NCI-H748 treated with DMSO at 0.1 percent for 48 hours (cell line): Measurements from ENCODE around the gene PCDHGB6.
"Not testable (repeated sequence)": the region's sequence is repeated elsewhere in the genome, so short reads cannot be mapped to it uniquely, and the experiment has no call there.

Experiments
- DNase-seq: peaks from one replicate; lab custom pipeline; 2025; lab: John Stamatoyannopoulos, UW

The PCDHGB6 gene

GRCh38 chr5:141388661-141389060, 19.2 kb upstream of the PCDHGB6 start:
- DNase-seq, result no peak

- DNase-seq, result no peak
These were observed 18.4 kb upstream of the PCDHGB6 start for GRCh38 chr5:141389153-141390042.

- no peak for DNase-seq
These were observed 15.2 kb upstream of the PCDHGB6 start, which contains the start of gene PCDHGA8 for GRCh38 chr5:141392429-141393198. PCDHGA8 (plus strand) TSS chr5:141392633; CDS start chr5:141392814, 181 bp downstream.

GRCh38 chr5:141393267-141393666, 14.6 kb upstream of the PCDHGB6 start:
- no peak for DNase-seq

- DNase-seq, result not testable (repeated sequence)
These were observed 13.2 kb upstream of the PCDHGB6 start for GRCh38 chr5:141394401-141395187.

GRCh38 chr5:141397756-141398551, 9.9 kb upstream of the PCDHGB6 start, which contains the start of gene PCDHGB5:
PCDHGB5 (plus strand) TSS chr5:141397947; CDS start chr5:141398128, 181 bp downstream.
- peak; percentile 50 for DNase-seq

GRCh38 chr5:141398608-141399007, 9.2 kb upstream of the PCDHGB6 start:
- DNase-seq, result no peak

GRCh38 chr5:141399555-141400258, 8.1 kb upstream of the PCDHGB6 start:
- DNase-seq, result no peak

- DNase-seq, result no peak
These were observed 5.1 kb upstream of the PCDHGB6 start, which contains the start of gene PCDHGA9 for GRCh38 chr5:141402553-141403243. PCDHGA9 (plus strand) TSS chr5:141402778; CDS start chr5:141402953, 175 bp downstream.

- no peak for DNase-seq
These were observed 4.4 kb upstream of the PCDHGB6 start for GRCh38 chr5:141403387-141403786.

- no peak for DNase-seq
These were observed 1.9 kb downstream of the PCDHGB6 start for GRCh38 chr5:141409598-141410306.

- no peak for DNase-seq
These were observed 3.8 kb downstream of the PCDHGB6 start for GRCh38 chr5:141411575-141411974.

- peak; percentile 65 for DNase-seq
These were observed 5.2 kb downstream of the PCDHGB6 start, which contains the start of gene PCDHGA10 for GRCh38 chr5:141412854-141413539. PCDHGA10 (plus strand) TSS chr5:141412987; CDS start chr5:141413176, 189 bp downstream.

- peak; percentile 7 for DNase-seq
These were observed 5.8 kb downstream of the PCDHGB6 start for GRCh38 chr5:141413540-141414069.

- DNase-seq, result not testable (repeated sequence)
These were observed 6.9 kb downstream of the PCDHGB6 start for GRCh38 chr5:141414548-141415274.

- DNase-seq, result not testable (repeated sequence)
These were observed 7.4 kb downstream of the PCDHGB6 start for GRCh38 chr5:141415275-141415618.

GRCh38 chr5:141417494-141418172, 9.8 kb downstream of the PCDHGB6 start, which contains the start of gene PCDHGB7:
PCDHGB7 (plus strand) TSS chr5:141417677; CDS start chr5:141417860, 183 bp downstream.
- not testable (repeated sequence) for DNase-seq
